IPS DF 6.9 (cell line): ENCODE data around the gene METTL2B.
"Not testable (repeated sequence)": the region's sequence is repeated elsewhere in the genome, so short reads cannot be mapped to it uniquely, and the experiment has no call there.

Experiments used
- DNase-seq: peaks from one replicate; pipeline ENCODE4 v3.0.0-alpha.2; 2013; ENCODE audit warnings: low read depth, low spot score
- H3K27ac ChIP-seq: one replicate; pipeline ENCODE4 v1.5.1; 2013; ENCODE audit warnings: low read length, control low read depth
- H3K27me3 ChIP-seq: 2 replicates; pipeline ENCODE4 v1.6.1; 2013; ENCODE audit warnings: mild to moderate bottlenecking, low read length; ENCODE audit not compliant: control insufficient read depth, insufficient read depth
- H3K36me3 ChIP-seq: 2 replicates; pipeline ENCODE4 v1.6.1; 2013; ENCODE audit warnings: low read length; ENCODE audit not compliant: control insufficient read depth, insufficient read depth
- H3K4me1 ChIP-seq: 2 replicates; pipeline ENCODE4 v1.6.1; 2013; ENCODE audit warnings: low read length; ENCODE audit not compliant: control insufficient read depth, insufficient read depth
- H3K4me3 ChIP-seq: 2 replicates; pipeline ENCODE4 v1.5.1; 2013; ENCODE audit warnings: mild to moderate bottlenecking, low read length
- H3K9me3 ChIP-seq: 2 replicates; pipeline ENCODE4 v1.6.1; 2013; ENCODE audit warnings: low read length, inconsistent platforms; ENCODE audit not compliant: control insufficient read depth, insufficient read depth
- WGBS: extraction: QIAGEN DNeasy Blood & Tissue Kit; methylation state at CpG from one replicate; pipeline ENCODE4 v1.1.7; 2013; ENCODE audit warnings: mixed read lengths, missing lambda C conversion rate; ENCODE audit not compliant: insufficient read length, insufficient coverage; 5-methylcytosine and 5-hydroxymethylcytosine counted together

METTL2B gene

GRCh38 chr7:128543300-128543699 lies 66.8 kb downstream of the METTL2B start:
- WGBS = no CpG with 5 or more reads among the region's 1 CpG

GRCh38 chr7:128546319-128546851 lies 69.8 kb downstream of the METTL2B start:
- no CpG with 5 or more reads among the region's 9 CpGs for WGBS
- not testable (repeated sequence) for H3K4me1 ChIP-seq, H3K36me3 ChIP-seq, H3K4me3 ChIP-seq, DNase-seq, H3K27ac ChIP-seq, H3K9me3 ChIP-seq, H3K27me3 ChIP-seq

More at GRCh38 chr7:128543300-128543699, 66.8 kb downstream of the METTL2B start:
- H3K4me3 ChIP-seq, H3K9me3 ChIP-seq, DNase-seq, H3K36me3 ChIP-seq, H3K27me3 ChIP-seq, H3K4me1 ChIP-seq, H3K27ac ChIP-seq: not testable (repeated sequence)

GRCh38 chr7:128550920-128551319 lies 74.4 kb downstream of the METTL2B start:
- WGBS = no CpG with 5 or more reads among the region's 1 CpG
- DNase-seq = no peak
- H3K36me3 ChIP-seq = no peaks in the 10 kb centered on the region
- H3K27ac ChIP-seq = no peak overlapping the region
- no peaks in the 10 kb centered on the region for H3K4me1 ChIP-seq
- H3K27me3 ChIP-seq = no peaks in the 10 kb centered on the region
- H3K9me3 ChIP-seq = no peaks in the 10 kb centered on the region
- no peak overlapping the region for H3K4me3 ChIP-seq

- DNase-seq, H3K4me1 ChIP-seq, H3K36me3 ChIP-seq, H3K27ac ChIP-seq, H3K9me3 ChIP-seq, H3K4me3 ChIP-seq, H3K27me3 ChIP-seq: not testable (repeated sequence)
- no CpG with 5 or more reads among the region's 1 CpG for WGBS
Observed at GRCh38 chr7:128554394-128554793, 77.8 kb downstream of the METTL2B start.
